CD4-positive, alpha-beta T cell treated with Interferon alpha-2 for 1 hour (primary cell): ENCODE measurements around the gene SSTR3.
"Not testable (repeated sequence)": the region's sequence is repeated elsewhere in the genome, so short reads cannot be mapped to it uniquely, and the experiment has no call there.

Experiments used
- DNase-seq, 2 donors: peaks; one replicate each; pipeline ENCODE4 v3.0.0-alpha.2; 2020 to 2022

Gene SSTR3

DNA sequence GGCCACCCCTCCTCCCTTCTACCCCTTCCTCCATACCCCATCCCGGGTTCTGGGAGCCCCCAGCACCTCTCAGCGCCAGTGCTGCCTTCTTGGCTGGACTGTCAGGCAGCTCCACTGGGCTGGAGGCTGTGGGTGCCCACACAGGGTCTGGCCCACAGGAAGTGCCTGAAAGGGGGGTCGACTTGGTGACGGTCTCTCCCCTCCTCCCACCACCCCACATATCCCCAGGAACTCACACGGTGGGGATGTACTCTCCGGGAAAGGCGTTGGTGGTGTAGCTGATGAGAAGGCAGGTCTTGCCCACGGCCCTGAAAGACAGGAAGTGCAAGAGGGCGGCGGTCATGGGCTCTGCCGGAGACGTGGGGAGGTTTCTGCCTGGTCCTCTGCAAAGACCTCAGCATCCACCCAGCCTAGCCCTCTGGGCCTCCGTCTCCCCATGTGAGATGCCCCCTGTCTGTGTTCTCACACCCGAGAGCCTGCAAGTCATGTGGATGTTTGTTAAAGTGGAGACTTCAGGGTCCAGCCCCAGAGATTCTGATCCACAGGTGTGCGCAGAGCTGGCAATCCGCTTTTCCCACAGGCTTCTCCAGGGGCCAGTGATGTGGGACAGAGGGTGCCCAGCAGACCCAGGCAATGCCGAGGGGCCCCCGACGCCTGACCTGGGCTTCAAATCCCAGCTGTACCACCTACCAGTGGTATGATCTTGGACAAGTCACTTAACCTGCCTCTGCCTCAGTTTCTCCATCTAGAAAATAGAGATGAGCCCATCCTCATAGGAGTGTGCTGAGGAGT, 29.3 kb upstream of the SSTR3 start:
- peak; percentile 62 to 69 for DNase-seq

GRCh38 chr22:37240941-37241320, 28.7 kb upstream of the SSTR3 start:
- no peak for DNase-seq

GRCh38 chr22:37240240-37240940, 28.1 kb upstream of the SSTR3 start:
- DNase-seq: no peak

DNA sequence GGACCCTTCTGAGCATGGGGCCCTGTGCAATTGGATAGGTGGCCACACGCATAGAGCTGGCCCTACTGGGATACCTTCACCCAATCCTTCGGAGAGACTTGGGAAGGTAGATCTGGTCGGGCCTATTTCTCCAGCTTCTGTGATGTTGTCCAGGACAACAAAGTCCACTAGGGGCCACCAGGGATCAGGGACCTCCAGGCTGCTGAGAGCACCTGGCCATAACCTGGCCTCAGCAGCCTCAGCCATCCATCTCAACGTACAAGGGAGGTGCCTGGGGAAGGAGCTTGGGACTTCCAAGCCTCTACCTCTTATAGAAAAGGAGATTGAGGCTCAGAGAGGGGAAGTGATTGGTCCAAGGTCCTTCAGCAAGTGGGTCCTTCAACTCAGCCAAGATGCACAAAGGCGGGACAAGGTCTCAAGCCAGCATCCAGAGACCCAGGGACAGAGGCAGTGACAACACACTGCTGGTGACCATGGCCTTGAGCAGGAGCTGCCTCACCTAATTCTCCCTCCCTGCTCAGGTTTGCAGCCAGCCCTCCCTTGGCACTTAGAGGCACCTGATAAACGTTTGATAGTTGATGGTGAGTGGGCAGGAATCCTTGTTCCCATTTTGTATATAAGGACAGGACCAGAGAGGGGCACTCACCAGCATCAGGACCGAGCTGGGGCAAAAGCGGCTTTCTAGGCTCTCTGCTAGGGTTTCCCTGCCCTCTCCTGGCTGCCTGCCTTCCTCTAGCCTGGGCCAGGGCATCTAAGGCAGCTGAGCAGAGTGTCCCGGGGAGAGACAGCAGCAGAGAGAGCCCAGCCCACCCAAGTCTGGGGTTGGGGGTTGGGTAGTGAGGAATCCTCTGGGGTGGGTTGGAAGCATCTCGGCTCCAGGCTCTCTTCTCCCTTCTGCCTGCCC, 27.3 kb upstream of the SSTR3 start:
- no peak for DNase-seq

DNA sequence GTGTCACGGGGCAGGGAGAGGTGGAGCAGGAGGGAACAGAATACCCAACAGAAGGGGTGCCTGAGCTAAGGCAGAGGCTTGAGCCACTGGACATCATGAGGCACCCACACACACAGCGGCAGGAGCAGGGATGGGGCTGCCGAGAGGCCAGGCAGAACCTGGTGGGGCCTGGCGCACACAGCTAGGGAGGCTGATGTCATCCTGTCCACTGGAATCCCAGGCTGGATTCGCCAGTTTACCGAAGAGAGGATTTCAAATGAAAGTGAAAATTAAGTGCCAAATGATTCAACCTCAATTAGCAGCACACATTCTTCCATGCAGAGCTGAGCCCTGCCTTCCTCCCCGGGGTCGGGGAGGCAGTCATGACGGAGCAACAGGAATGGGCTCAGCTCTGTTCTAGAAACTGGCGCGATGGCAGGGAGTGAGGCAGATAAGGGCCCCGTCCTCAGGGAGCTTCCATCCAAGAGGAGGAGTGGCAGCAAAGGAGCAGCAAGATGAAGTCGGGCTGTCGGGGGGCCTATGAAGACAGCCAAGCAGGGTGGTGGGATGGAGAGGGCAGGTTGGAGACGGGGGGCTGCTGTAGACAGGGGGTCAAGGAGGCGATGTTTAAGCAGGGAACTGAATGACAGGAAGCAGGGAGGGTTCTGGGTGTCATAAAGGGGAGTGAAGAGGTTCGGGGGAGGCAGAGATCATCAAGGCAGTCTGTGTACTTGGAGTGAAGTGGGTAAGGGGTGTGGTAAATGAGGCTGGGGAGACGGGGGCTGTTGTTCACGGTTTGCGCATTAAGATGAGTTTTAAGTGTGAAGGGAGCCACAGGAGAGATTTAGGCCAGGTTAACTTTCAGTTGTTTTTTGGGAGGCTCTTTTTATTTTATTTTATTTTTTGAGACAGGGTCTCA, 25.3 kb upstream of the SSTR3 start:
- DNase-seq: no peak

DNA sequence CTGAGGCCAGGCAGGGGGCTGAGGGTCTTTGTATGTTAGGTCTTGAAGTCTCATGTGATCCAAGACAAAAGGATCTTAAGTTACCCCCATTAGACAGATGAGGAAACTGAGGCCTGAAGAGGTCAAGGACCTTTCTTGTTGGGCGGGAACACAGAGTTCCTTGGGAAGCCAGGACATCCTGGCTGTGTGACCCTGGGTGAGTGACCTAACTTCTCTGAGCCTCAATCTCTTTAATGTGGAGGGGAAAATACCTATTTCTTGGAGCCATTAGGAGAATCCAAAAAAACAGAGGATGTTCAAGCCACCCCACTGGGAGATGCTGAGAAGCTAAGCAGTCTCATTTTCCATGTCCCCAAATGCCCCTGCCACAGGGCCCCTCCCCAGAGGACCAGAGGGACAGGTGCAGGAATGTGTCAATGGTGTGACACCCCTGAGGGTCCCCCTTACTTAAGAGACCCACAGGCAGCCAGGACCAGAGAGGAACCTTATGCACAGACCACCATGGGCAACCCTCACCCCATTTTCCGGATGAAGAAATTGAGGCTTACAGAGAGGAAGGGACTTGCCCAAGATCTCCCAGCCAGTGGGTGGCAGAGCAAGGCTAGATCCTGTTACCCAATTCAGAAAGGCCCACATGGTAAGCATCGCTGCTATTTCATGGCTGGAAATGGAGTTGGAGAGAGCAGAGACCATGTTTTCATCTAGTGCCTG, 23.8 kb upstream of the SSTR3 start:
- DNase-seq: no peak

DNA sequence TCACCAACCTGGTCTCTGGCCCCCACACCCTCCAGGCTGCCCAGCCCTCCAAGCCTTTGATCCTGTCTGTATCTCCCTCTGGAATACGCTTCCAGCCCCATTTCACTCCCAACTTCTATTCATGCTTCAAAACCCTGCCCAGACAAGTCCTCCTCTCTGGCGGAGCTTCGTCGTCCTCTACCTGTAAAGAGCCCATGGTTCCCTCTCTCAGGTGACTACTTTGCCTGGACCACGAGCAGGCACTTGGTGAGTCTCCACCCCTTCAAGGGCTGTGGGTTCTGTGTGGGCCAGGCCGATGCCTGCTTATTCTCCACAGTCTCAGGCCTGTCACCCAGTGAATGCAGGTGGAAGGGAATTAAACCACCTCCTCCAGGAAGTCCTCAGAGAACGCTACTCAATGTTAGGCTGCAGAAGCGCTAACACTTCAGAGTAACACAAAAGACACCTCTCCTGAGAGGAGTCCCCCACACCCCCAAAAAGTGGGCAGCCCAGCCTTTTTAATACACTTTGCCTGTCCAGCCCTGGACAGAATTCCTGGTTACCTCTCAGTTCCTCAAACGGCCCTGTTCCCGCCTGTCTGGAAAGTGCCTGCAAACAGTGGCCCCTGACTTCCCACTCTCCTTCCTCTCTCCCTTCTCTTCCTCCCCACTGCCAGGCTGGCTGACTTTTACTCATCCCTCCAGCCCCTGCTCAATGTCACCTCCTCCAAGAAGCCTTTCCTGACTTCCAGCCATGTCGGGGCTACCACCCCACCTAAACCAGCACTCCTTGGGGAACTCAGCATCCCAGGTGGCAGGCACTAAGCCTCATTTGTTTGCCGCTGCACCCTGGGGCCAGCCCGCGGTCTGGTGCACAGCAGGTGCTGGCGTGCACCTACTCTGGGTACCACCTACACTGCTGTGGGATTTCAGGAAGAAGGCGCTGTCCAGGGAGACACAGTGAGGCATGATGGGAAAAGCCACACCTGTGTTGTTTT, 22.7 kb upstream of the SSTR3 start:
- no peak for DNase-seq

GRCh38 chr22:37233751-37234631, 21.7 kb upstream of the SSTR3 start:
- DNase-seq: peak in 1 of 2 donors; percentile 1

DNA sequence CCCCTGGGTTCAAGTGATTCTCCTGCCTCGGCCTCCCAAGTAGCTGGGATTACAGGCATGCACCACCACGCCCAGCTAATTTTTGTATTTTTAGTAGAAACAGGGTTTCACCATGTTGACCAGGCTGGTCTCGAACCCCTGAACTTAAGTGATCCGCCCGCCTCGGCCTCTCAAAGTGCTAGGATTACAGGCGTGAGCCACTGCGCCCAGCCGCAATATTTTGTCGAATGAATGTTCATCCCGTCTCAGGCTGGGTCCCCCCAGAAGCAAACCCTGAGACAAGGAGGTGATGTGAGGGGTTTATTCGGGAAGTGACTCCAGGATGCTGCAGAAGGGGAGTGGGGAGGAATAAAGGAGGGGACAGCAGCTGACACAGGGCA, 21.1 kb upstream of the SSTR3 start:
- DNase-seq: not testable (repeated sequence)

GRCh38 chr22:37232140-37232998, 20.1 kb upstream of the SSTR3 start:
- no peak for DNase-seq

DNA sequence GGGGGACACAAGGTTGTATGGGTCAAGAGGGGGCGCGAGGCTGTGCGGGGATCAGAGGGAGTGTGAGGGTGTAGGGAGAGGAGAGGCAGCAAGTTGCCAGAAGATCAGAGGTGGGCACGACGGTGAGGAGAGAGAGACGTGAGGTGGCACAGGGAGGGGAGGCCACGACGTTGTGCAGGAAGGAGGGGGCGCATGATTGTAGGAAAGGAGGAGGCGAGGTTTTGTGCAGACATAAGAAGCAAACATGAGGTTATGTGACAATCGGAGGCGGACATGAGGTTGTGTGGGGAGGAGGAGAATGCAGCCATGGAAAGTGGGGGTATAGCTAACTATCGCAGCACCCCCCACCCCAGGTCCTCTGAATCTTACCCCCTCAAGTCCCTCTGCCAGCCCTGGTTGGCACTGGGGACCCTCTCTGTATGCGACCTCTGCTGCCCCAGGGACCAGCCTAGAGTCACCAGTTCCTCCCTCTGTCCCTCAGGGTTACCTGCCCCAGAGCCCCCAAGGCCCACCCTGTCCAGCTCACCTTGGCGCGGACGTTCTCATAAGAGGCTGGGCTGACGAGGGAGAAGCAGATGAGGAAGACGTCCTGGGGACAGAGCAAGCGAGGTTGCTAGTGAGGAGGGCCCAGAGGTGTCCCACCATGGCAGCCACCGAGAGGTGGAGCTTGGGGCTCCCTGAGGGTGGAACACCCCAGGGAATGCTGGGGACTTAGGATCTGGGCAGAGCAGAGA, 19.3 kb upstream of the SSTR3 start:
- peak; percentile 41 to 60 for DNase-seq

GRCh38 chr22:37230673-37231405, 18.6 kb upstream of the SSTR3 start:
- DNase-seq: peak; percentile 49 to 76

DNA sequence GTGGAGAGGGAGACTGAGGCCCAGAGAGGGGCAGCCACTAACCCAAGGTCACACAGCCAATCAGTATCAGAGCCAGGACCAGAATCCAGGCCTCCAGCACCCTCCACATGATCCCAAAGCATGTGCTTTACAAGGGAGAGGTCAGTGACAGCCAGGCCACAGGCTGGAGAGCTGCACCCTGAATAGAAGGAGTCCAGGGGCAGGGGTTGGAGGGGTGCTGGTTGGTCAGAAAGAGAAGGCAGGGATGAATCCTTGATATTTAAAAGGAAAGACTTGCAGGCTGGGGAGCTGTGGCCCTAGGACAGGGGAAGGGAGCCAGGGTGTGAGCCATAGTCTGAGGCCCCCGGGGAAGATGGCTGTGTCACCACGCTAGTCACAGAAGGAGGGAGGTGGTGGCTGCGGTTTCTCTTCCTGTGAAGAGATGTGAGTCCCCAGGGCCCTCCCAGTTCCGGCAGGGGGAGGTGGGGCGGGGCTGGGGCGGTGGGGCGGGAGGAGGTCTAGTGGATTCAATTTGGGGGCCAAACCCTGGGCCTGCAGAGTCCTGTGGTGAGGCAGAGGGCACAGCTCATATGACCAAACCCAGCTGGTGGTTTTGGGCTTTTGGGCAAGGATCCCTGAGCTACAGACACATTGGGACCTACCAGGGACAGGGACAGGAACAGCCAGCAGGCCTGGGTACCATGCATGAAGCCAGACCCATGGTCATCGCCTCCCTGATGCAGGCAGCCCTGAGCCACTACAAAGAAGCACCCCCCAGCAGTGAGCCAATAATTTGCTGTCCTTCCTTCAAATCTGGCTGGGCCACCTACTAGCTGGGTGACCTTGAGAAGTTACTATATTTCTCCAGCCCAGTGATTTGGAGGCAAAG, 17.8 kb upstream of the SSTR3 start:
- peak; percentile 89 to 91 for DNase-seq

GRCh38 chr22:37229012-37229804, 16.9 kb upstream of the SSTR3 start:
- DNase-seq: peak; percentile 24 to 68
